Stimulated activated CD4-positive, alpha-beta T cell treated with anti-CD3 and anti-CD28 coated beads, TNF-alpha, amount 100 ng/mL, for 24 hours (primary cell): ENCODE data around the gene CDRT4.
A peak's percentile ranks its signal among the peaks of the same experiment; 100 is the strongest.
"Not testable (repeated sequence)": the region's sequence is repeated elsewhere in the genome, so short reads cannot be mapped to it uniquely, and the experiment has no call there.

Experiments
- DNase-seq, 3 experiments: peaks; one replicate each; pipeline ENCODE4 v3.0.0-alpha.2; 2020; ENCODE audit warnings: low read depth in 3 of 3

Gene CDRT4

DNA sequence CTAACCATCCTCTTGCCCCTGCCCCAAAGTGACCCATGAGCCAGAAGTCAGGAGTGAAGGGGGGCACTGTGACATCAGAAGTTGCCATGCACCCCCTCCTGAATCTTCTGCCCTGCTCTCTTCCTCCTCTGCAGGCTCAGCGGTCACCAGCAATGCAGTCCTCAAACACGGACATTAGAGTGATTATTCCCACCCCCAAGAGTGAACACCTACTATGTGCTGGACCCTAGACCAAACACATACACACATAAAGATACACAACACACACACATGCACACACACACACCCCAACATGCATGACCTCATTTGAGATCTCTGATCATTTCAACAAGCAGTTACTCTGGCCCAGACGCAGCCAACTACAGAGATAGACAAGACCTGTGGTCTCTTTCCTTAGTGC is at the start of gene CDRT4:
TSS of gene CDRT4 (minus strand) at position 30 of the 400 bp plus-strand sequence. CDS start 27,383 bp downstream, outside the sequence.
- no peak for DNase-seq

DNA sequence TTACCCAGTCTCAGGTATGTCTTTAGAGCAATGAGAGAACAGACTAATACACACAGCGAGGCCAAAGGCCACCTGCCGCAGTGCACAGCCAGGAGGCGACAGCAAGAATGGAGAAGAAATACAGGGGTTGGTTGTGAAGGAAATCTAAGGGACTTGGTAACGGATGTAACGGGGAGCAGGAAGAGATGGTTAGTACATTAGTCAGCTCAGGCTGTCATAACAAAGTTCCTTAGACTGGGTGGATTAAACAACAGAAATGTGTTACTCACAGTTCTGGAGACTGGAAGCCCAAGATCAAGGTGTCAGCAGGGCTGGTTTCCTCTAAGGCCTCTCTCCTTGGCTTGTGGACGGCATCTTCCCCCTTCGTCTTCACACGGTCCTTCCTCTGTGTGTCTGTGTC is 48.7 kb upstream of the CDRT4 start:
- DNase-seq, result no peak

DNA sequence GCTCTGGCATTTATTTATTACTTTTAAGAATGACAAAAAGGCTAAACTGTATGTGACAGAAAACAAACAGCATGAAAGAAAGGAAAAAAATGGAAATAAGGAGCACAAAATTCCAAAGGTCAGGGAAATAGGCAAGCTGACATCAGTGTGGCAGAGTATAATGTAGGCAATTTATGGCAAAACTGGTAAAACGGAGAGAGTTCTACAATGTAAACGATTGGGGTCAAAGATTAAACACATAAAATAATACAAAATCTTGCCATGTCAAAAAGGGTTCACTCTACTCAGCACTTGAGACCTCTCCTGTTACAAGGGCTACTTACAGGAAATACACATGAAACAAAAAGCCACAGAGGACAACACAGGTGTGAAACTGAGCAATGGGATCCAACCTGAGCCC is 47.0 kb upstream of the CDRT4 start:
- DNase-seq, result no peak

DNA sequence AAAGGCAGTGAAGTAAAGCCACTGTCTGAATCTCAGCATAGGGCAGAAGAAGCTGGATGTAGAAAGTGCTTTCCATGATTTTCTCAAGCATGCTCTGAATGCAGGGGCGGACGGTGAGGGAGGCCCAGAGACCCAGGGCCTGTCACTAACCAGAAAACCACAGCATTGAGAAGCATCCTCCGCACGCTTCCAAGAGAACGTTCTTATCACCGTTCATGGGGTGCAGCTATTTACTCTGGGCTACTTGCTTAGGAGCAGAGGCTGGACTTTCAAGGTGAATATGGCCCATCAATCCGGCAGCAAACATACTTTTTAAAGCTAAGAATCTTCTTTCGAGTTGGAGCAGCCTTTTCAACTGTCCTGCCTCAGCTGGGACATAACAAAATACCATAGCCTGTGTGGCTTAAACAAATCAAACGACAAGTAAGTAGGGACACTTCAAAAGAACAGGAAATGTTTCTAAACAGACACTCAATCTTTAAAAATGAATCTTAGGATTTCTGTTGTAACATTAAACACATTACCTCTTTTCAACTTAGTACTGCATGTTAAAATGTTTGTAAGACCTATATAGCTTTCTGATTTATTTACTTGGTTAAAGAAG is 46.5 kb upstream of the CDRT4 start:
- no peak for DNase-seq

DNA sequence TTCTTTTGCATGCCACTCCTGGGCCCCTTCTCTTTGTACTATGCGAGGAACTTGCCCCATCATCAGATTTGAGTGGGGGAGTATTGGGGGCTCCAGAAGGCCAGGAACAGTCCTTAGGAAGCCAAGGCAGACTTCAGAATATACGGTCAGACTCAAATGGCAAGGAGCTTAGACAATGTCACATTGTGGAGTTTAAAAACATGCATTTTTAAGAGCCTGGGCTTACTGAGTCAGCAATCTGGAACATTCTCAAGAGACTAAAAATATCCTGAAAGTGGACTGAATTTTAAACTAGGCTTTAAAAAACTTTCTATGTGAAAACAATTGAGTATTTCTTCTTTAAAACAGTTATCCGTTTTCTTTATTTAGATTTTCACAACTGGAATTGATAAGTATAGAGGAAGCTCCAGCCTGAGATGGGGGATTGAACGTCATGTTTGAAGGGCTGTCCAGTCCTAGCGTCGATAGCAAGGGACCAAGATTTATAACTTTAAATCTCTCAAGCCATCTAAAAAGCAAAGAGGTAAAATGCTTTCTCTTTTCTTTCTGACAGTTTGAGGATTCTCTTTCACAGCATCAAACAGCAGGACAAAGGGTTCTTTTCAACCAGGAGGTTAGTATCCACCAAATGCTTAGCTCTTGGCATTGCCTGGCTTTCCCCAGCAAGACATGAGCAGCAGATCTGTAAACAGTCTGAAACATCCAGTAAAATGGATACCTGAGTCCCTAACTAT is 45.8 kb upstream of the CDRT4 start:
- DNase-seq, result no peak

DNA sequence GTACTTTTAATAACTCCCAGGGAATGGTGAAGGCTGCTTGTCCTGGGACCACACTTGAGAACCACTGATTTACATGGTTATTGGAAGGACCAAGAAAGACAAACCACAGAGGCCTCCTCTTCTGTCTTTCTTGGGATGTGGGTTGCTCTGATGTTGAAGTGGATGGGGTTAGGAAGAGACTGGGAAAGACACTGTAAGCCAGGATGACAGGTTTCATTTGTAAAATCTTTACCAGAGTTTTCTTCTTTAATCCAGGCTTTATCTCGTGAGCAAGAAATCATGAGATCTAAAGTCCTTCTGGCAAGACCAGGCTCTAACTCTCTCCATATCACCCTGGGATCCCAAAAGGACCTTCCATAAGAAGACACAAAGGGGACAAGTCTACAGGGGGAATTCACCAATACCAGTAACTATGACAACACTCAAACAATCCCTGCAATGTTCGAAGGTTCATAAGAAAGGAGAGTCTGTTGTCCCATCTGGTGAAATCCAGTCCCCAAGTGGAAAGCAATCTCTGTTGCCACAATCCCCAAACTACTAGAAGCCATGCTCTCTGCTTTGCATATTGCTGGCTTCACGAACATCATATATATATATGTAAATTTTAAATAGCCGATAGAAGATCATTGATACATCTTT is 44.8 kb upstream of the CDRT4 start:
- no peak for DNase-seq

- no peak for DNase-seq
Observed at GRCh38 chr17:15511142-15511541, 43.7 kb upstream of the CDRT4 start.

- DNase-seq, result no peak
Observed at GRCh38 chr17:15510361-15510760, 42.9 kb upstream of the CDRT4 start.

DNA sequence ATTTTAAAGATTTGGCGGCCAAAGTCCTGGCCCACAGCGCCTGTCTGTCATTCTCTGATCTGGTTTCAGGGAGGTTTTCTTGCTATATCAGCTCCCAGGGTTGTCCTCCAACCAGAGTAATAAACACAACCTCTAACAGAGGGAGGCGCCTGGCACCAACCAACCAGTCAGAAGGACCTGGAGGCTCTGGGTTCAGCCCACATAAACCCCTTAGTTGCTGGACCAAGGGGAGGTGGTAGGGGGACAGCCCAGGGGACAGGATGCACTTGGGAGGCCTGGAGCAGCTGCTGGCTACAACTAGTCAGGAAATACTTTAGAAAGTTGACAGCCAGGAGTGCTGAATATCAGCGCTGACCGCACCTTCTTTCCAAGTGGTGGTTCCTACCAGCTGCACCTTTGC is 41.7 kb upstream of the CDRT4 start:
- DNase-seq, result no peak

- no peak for DNase-seq
Observed at GRCh38 chr17:15508466-15508865, 41.0 kb upstream of the CDRT4 start.

GRCh38 chr17:15507896-15508295 is 40.5 kb upstream of the CDRT4 start:
- no peak for DNase-seq

GRCh38 chr17:15507001-15507400 is 39.6 kb upstream of the CDRT4 start:
- no peak for DNase-seq

DNA sequence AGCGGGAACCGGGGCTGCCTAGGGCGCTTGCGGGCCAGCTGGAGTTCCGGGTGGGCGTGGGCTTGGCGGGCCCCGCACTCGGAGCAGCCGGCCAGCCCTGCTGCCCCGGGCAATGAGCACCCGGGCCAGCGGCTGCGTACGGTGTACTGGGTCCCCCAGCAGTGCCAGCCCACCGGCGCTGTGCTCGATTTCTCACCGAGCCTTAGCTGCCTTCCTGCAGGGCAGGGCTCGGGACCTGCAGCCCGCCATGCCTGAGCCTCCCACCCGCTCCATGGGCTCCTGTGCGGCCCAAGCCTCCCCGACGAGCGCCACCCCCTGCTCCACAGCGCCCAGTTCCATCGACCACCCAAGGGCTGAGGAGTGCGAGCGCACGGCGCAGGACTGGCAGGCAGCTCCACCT is 38.3 kb upstream of the CDRT4 start:
- not testable (repeated sequence) for DNase-seq

- DNase-seq, result no peak
Observed at GRCh38 chr17:15503731-15504130, 36.3 kb upstream of the CDRT4 start.

DNA sequence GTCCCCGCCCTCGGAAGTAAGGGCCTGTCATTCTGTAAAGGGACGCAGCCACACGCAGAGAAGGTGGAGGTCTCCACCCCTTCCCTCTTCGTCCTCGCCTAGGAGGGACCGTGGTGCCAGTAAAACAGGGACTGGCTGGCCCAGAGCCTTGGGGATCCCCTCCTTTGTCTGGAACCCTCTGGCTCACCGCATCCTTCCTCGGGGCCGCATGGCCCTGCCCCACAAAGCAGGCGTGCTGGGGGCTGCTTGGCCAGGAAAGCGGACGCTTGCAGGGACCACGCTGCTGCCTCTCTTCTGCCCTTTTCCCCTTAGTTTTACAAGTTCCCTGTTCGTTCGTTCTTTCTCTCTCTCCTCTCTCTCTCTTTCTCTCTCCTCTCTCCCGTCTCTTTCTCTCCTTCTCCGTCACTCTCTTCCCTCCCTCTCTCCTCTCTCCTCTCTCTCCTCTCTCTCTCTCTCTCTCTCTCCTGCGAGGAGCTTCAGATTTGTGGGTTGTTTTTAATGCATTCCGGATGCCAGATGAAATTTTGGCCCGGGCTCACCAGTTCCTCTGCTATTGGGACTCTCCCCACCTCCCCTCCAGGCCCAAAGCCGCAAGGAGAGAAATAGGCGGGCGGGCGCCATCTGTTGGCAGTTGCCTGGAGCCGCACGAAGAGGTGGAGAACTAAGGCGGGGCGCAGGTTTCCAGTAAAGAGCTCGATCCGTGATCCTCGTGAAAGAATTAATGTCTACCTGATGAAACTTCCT is 35.1 kb upstream of the CDRT4 start:
- peak; percentile 37 to 79 (median 45) for DNase-seq

GRCh38 chr17:15501793-15502192 is 34.4 kb upstream of the CDRT4 start:
- no peak for DNase-seq

DNA sequence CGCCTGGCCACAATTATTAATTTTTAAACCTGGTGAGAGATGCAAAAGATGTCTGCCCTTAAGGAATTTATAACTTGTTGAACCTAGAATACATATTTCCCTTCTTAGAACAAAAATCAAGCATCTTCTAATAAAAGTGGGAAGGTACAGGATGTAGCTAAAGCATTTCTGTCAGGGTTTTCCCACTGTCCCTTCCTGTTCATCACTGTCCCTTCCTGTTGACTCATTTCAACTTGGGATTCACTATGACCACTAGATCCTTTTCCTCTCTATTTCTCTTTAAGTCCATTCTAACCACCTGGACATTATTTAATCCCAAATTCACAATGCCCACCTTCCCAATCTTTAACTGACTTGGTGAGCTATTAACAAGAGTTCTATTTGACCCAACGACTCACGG is 33.9 kb upstream of the CDRT4 start:
- no peak for DNase-seq

- DNase-seq, result no peak
Observed at GRCh38 chr17:15498107-15498506, 30.7 kb upstream of the CDRT4 start.

DNA sequence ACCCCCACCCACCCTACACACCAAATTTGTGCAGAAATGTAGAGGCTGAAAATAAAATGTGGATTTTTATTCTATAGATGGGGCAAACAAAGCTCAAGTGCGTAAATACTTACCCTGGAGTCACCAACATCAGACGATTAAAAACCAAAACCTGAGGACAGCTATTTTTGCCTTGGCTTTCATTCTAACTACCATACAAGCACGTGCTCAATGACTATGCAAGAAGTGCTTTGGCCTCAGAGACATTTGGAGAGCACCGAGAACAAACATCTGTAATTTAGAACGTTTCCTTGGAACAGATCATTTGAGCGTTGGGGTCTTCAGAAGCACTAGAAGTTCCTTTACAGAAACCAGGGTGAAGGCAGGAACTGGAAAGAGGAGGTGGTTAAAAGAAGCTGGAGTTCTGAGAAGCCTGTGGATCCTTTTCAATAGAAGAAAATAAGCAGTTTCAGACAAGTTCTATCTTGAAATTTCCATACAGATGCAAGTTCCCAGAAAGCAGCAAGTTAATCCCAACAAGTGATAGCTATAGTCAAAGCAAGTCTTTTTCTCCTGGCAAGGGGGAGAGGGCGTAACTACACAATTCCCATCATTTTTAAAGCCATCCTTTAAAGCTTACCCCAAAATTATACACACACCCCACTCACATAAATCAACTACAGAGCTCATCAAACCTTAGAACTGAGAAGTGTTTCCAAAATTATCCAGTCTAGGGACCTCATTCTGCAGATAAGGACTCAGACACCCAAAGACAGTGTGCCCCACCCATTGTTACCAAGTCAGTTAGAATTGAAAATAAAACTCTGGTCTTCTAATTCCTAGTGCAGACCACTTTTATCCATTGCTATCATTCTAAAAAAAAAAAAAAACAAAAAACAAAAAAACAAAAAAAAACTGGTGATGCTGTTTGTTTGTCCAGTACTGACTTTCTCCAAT is 29.6 kb upstream of the CDRT4 start:
- DNase-seq, result no peak

- no peak for DNase-seq
Observed at GRCh38 chr17:15494821-15495220, 27.4 kb upstream of the CDRT4 start.

DNA sequence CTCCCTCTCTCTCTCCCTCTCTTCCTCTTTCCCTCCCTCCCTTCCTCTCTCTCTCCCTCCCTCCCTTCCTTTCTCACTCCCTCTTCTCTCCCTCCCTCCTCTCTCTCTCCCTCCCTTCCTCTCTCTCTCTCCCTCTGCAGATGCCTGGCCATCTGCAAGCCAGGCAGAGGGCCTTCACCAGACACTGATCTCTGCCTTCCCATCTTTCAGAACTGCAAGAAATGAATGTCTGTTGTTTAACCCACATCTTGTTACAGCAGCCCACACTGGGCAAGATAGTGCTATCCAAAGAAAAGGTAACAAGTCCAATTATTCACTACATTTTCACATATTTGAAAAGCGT is 26.2 kb upstream of the CDRT4 start:
- DNase-seq, result no peak
